CD14-positive monocyte (primary cell): Measurements from ENCODE around the gene AIF1. TPM values are rescaled to one million over a fixed set of nuclear protein-coding genes. Genes with fewer than 3 reads are reported as not detected.
A peak's percentile ranks its signal among the peaks of the same experiment; 100 is the strongest.

Experiments used
- DNase-seq, 3 donors: peaks; one replicate each; pipeline ENCODE4 v3.0.0-alpha.2; 2011 to 2022
- H2AFZ ChIP-seq: 2 replicates; pipeline ENCODE4 v1.6.0; 2012; ENCODE audit warnings: mild to moderate bottlenecking, low read depth, low read length, inconsistent platforms; ENCODE audit not compliant: insufficient read depth, poor library complexity, severe bottlenecking
- H3K27ac ChIP-seq, 2 donors: 1 replicate in 1 of 2; 2 replicates in 1 of 2; pipeline ENCODE4 v1.5.1; 2012 to 2013; ENCODE audit warnings: low read length in 2 of 2, control low read depth in 1 of 2, inconsistent platforms in 1 of 2, low read depth in 1 of 2, mild to moderate bottlenecking in 1 of 2
- H3K27me3 ChIP-seq, 2 donors: one replicate each; pipeline versions ENCODE4 v1.6.0 to v1.6.1; 2011 to 2013; ENCODE audit warnings: low read length in 2 of 2; ENCODE audit not compliant: control insufficient read depth in 2 of 2, insufficient read depth in 2 of 2
- H3K36me3 ChIP-seq, 2 donors: replicated peaks in 1 of 2; 1 replicate in 1 of 2; 2 replicates in 1 of 2; pipeline versions ENCODE4 v1.5.1 to v1.6.1; 2012 to 2013; ENCODE audit warnings: low read length in 2 of 2, control low read depth in 1 of 2, inconsistent platforms in 1 of 2, mild to moderate bottlenecking in 1 of 2; ENCODE audit not compliant: insufficient read depth in 2 of 2, control insufficient read depth in 1 of 2
- H3K4me1 ChIP-seq, 2 donors: 1 replicate in 1 of 2; 2 replicates in 1 of 2; pipeline versions ENCODE4 v1.5.1 to v1.6.1; 2012 to 2013; ENCODE audit warnings: low read length in 2 of 2, control low read depth in 1 of 2, inconsistent platforms in 1 of 2, mild to moderate bottlenecking in 1 of 2, moderate library complexity in 1 of 2; ENCODE audit not compliant: insufficient read depth in 2 of 2, control insufficient read depth in 1 of 2
- H3K4me2 ChIP-seq: replicated peaks from 2 replicates; pipeline ENCODE3; 2012; ENCODE audit warnings: low read length, moderate library complexity, mild to moderate bottlenecking; ENCODE audit not compliant: poor library complexity, severe bottlenecking; ENCODE audit errors: extremely low read depth
- H3K4me3 ChIP-seq, 3 experiments: fragments of 200-600 bp in 1 of 3; sonication (generic) in 1 of 3; replicated peaks in 1 of 3; 1 replicate in 2 of 3; 2 replicates in 1 of 3; pipeline ENCODE4 v1.5.1; 2011 to 2013; ENCODE audit warnings: low read length in 3 of 3, mild to moderate bottlenecking in 3 of 3, control low read depth in 2 of 3, low read depth in 2 of 3, inconsistent platforms in 1 of 3, moderate library complexity in 1 of 3
- H3K79me2 ChIP-seq: 2 replicates; pipeline ENCODE4 v1.6.0; 2012; ENCODE audit warnings: mild to moderate bottlenecking, control low read depth, inconsistent platforms, low read length, moderate library complexity; ENCODE audit not compliant: insufficient read depth
- H3K9ac ChIP-seq: 2 replicates; pipeline ENCODE4 v1.6.0; 2017; ENCODE audit warnings: low read length, mild to moderate bottlenecking; ENCODE audit not compliant: insufficient read depth, poor library complexity, severe bottlenecking
- H3K9me3 ChIP-seq, 2 donors: replicated peaks in 1 of 2; 1 replicate in 1 of 2; 2 replicates in 1 of 2; pipeline versions ENCODE4 v1.5.1 to v1.6.1; 2012 to 2013; ENCODE audit warnings: low read length in 2 of 2, control low read depth in 1 of 2; ENCODE audit not compliant: control insufficient read depth in 1 of 2, insufficient read depth in 1 of 2
- H4K20me1 ChIP-seq: 2 replicates; pipeline ENCODE4 v1.6.0; 2012; ENCODE audit warnings: mild to moderate bottlenecking, low read length, control low read depth, moderate library complexity; ENCODE audit not compliant: insufficient read depth
- H3K27ac Mint-ChIP-seq, 7 donors: one replicate each; pipeline ENCODE4 v1.8.0; 2020; ENCODE audit warnings: mild to moderate bottlenecking in 7 of 7, mixed read lengths in 7 of 7, moderate library complexity in 6 of 7, inconsistent platforms in 2 of 7
- H3K27me3 Mint-ChIP-seq, 3 donors: one replicate each; pipeline ENCODE4 v1.8.0; 2021 to 2022; ENCODE audit warnings: low read depth in 3 of 3, mild to moderate bottlenecking in 3 of 3, mixed read lengths in 3 of 3, moderate library complexity in 3 of 3, inconsistent platforms in 1 of 3
- H3K36me3 Mint-ChIP-seq, 2 donors: one replicate each; pipeline ENCODE4 v1.8.0; 2020; ENCODE audit warnings: mixed read lengths in 2 of 2, inconsistent platforms in 1 of 2, mild to moderate bottlenecking in 1 of 2
- H3K4me1 Mint-ChIP-seq: one replicate; pipeline ENCODE4 v1.8.0; 2020; ENCODE audit warnings: mild to moderate bottlenecking, mixed read lengths
- H3K4me3 Mint-ChIP-seq, 2 donors: one replicate each; pipeline ENCODE4 v1.8.0; 2020; ENCODE audit warnings: mild to moderate bottlenecking in 2 of 2, mixed read lengths in 2 of 2, moderate library complexity in 1 of 2
- H3K9me3 Mint-ChIP-seq, 7 donors: one replicate each; pipeline ENCODE4 v1.8.0; 2020 to 2022; ENCODE audit warnings: mixed read lengths in 7 of 7, mild to moderate bottlenecking in 6 of 7, moderate library complexity in 6 of 7, inconsistent platforms in 2 of 7
- WGBS: methylation state at CpG from one replicate; pipeline ENCODE4 v1.1.5; 2013; ENCODE audit warnings: missing lambda C conversion rate; ENCODE audit not compliant: insufficient coverage; 5-methylcytosine and 5-hydroxymethylcytosine counted together
- intact Hi-C, 2 donors: fragments of 100-400 bp; cut with micrococcal nuclease; formaldehyde crosslinking; loops; one replicate each; pipeline versions ENCODE4 v1.15.0 to v1.15.1; 2023
- polyA plus RNA-seq, 3 donors: library from polyadenylated mRNA; depleted of rRNA in 1 of 3; unstranded in 2 of 3; stranded (reverse) in 1 of 3; fragments of 300-500 nt in 2 of 3; fragments of >200 nt in 1 of 3; fragmentation: Illumina TruSeq in 2 of 3; gene quantifications; 1 replicate in 2 of 3; 2 replicates in 1 of 3; pipeline ENCODE4 v1.2.3, GENCODE V29; 2012 to 2021
- TF ChIP-seq, protein P1 (sequence below): fragments of 200-600 bp; IDR thresholded peaks from one replicate; pipeline ENCODE4 v1.8.0; 2022; ENCODE audit warnings: antibody characterized with exemption, mild to moderate bottlenecking

AIF1 gene
- polyA plus RNA-seq, 3 donors: 952 to 2,310 (median 2,275) TPM

DNA sequence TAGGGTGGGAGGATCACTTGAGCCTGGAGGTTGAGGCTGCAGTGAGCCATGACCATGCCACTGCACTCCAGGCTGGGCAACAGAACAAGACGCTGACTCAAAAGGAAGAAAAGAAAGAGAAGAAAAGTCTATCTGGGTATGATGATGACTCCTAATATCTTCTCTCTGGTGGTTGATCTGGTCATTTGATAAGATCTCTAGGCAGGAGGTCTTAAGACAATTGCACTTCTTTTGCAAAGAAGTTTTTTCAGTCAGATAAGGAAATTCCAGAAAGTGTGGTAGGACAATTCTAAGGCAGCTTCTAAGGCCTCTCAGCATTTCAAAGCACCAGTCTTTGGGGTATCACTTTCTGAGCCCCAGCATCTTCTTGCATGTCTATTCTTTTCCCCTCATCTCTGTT lies 7.7 kb upstream of the AIF1 start:
- no peaks in the 10 kb centered on the region for H3K36me3 Mint-ChIP-seq
- peaks cover 7% of the 10 kb centered on the region for H3K4me1 Mint-ChIP-seq
- WGBS: 100% methylated on average over 1 of the region's 1 CpG
- Histone ChIP-seq H3K4me2 (no peak overlapping the region), H3K27me3 (no peaks in the 10 kb centered on the region), H3K9ac (no peak overlapping the region), H3K4me3 (no peak overlapping the region), H4K20me1 (no peaks in the 10 kb centered on the region), H3K79me2 (no peaks in the 10 kb centered on the region), H3K9me3 (no peaks in the 10 kb centered on the region), H3K27ac (no peak overlapping the region), H3K4me1 (peaks cover 3 to 7% of the 10 kb centered on the region in 2 donors), H3K36me3 (no peaks in the 10 kb centered on the region), H2AFZ (no peak overlapping the region)
- peaks cover 0 to 5% (median 0%) of the 10 kb centered on the region in 7 donors for H3K9me3 Mint-ChIP-seq
- intact Hi-C loops: no loop called here
- TF ChIP-seq, protein P1, sequence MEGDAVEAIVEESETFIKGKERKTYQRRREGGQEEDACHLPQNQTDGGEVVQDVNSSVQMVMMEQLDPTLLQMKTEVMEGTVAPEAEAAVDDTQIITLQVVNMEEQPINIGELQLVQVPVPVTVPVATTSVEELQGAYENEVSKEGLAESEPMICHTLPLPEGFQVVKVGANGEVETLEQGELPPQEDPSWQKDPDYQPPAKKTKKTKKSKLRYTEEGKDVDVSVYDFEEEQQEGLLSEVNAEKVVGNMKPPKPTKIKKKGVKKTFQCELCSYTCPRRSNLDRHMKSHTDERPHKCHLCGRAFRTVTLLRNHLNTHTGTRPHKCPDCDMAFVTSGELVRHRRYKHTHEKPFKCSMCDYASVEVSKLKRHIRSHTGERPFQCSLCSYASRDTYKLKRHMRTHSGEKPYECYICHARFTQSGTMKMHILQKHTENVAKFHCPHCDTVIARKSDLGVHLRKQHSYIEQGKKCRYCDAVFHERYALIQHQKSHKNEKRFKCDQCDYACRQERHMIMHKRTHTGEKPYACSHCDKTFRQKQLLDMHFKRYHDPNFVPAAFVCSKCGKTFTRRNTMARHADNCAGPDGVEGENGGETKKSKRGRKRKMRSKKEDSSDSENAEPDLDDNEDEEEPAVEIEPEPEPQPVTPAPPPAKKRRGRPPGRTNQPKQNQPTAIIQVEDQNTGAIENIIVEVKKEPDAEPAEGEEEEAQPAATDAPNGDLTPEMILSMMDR: no peak
- H3K27ac Mint-ChIP-seq: no peak overlapping the region
- H3K27me3 Mint-ChIP-seq: peaks cover 0 to 8% (median 0%) of the 10 kb centered on the region in 3 donors
- H3K4me3 Mint-ChIP-seq: no peak overlapping the region
- no peak for DNase-seq

DNA sequence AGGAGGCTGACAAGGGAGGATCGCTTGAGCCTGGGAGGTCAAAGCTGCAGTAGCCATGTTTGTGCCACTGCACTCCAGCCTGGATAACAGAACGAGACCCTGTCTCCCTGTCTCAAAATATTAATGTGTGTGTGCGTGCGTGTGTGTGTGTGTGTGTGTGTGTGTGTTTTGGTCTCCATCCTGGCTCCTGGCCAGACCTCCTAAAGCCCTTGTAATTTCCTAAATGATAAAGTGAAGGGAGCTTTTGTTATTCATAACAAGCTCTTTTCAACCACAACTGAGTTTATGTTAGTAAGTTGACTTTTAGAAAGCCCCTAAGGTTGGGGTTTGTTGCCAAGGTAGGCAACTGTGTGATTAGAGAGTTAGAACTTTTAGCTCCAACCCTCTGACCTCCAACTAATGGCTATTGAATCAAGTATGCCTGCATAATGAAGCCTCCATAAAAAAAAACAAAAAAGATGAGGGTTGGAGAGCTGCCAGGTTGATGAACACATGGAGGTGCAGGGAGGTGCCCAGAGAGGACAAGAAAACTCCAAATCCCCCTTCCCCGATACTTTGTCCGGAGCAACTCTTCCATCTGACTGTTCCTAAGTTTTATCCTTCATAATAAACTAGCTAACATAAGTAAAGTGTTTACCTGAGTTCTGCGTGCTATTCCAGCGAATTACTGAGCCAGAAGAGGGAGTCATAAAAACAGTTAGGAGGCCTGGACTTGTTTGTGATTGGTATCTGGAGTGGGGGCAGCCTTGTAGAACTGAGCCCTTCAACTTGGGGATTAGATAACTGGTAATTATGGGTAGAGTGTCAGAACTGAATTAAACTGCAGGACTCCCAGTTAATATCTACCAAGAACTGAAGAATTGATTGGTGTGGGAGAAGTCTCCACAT lies 5.3 kb upstream of the AIF1 start:
- no peak overlapping the region for H3K4me3 Mint-ChIP-seq
- intact Hi-C loops: no loop called here
- Histone ChIP-seq H3K9ac (no peak overlapping the region), H3K9me3 (no peaks in the 10 kb centered on the region), H3K4me1 (peaks cover 19 to 25% of the 10 kb centered on the region in 2 donors), H3K4me2 (no peak overlapping the region), H4K20me1 (no peaks in the 10 kb centered on the region), H3K79me2 (peaks cover 2% of the 10 kb centered on the region), H3K4me3 (no peak overlapping the region), H3K36me3 (no peaks in the 10 kb centered on the region), H3K27ac (no peak overlapping the region), H3K27me3 (no peaks in the 10 kb centered on the region), H2AFZ (no peak overlapping the region)
- peaks cover 0 to 4% (median 0%) of the 10 kb centered on the region in 3 donors for H3K27me3 Mint-ChIP-seq
- H3K27ac Mint-ChIP-seq: peak overlapping the region in 2 of 7 donors; percentile 7 to 26
- TF ChIP-seq, protein P1: no peak
- no peaks in the 10 kb centered on the region for H3K36me3 Mint-ChIP-seq
- DNase-seq: no peak
- H3K9me3 Mint-ChIP-seq: peaks cover 0 to 5% (median 0%) of the 10 kb centered on the region in 7 donors
- 100% methylated on average over 1 of the region's 8 CpGs for WGBS
- H3K4me1 Mint-ChIP-seq: peaks cover 21% of the 10 kb centered on the region
